Measurements from ENCODE around the gene IGLL5. TPM values are rescaled to one million over a fixed set of nuclear protein-coding genes. Genes with fewer than 3 reads are reported as not detected.

IGLL5 gene
- total RNA-seq, 1 donor from 2014 or later: not detected

DNA sequence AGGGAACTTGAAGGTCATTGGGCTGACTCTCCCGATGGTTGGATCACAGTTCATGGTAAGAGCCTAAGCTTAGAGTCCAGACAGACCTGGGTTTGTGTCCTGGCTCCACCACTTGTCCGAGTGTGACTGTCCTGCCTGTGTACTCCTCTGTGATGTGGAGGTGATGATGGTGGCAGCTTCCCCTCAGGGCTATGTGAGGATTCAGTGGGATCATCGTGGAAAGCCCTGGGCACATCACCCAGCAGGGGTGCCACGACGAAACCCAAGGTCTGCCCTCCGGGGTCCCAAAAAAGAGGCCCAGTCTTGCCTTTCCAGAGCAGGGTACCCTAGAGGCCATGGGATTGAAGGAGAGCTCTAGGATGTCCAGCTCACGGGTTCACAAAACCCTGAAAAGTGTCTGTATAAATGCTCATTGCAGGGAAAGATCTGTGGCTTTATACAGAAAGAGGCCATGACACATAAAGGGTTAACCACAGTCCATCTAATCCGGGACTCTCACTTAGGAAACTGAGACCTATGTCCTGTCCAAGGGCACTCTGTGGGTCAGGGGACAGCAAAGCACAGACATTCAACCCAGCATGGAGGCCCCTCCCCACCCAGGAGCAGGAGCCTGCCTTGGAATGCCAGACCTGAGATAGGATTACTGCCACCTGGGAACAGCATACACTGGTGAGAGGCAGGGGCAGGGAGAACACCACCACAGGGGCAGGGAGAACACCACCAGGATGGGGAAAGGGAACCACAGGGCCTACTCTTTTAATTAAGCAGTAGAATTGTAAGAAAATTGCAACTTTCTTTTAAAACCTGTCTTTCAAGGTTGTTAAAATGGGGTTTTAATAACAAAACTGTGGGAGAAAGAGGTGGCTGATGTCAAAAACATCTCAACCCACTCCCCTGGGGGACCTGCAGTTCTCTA is 51.3 kb downstream of the IGLL5 start:
- no peak for DNase-seq

GRCh38 chr22:22939588-22940368 is 52.2 kb downstream of the IGLL5 start:
- DNase-seq: no peak

DNA sequence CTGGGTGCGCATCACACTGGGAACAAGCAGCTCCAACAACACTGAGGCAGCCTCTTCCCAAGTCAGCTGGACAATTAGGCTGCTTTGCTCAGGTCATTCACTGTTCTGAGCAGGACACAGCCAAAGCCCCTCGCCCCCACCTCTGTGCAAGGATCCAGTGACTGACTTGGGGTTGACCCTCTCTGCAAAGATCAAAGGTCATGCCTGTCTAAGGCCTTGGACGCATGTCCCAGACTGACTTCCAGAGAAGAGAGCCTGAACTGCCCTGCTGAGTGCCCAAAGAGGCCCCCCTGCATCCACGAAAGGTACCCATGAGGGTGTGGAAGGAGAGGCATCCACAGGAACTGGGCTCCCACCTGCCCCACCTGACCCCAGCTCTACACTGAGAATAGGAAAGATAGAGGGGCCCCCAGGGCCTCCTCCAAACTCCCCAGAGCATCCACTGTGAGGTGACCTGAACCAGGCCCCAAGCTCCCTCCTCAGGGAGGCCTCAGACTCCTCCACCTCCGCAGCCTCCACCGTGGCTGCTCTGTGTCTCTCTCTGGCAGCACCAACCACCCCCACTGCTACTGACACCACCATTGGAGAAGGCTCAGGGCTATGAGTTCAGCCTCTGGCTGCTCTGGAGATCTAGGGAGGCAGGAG is 53.5 kb downstream of the IGLL5 start:
- no peak for DNase-seq

- DNase-seq: no peak
These were observed 54.4 kb downstream of the IGLL5 start for GRCh38 chr22:22941831-22942510.

- DNase-seq: peak; percentile 72
These were observed 55.1 kb downstream of the IGLL5 start for GRCh38 chr22:22942511-22943329.

DNA sequence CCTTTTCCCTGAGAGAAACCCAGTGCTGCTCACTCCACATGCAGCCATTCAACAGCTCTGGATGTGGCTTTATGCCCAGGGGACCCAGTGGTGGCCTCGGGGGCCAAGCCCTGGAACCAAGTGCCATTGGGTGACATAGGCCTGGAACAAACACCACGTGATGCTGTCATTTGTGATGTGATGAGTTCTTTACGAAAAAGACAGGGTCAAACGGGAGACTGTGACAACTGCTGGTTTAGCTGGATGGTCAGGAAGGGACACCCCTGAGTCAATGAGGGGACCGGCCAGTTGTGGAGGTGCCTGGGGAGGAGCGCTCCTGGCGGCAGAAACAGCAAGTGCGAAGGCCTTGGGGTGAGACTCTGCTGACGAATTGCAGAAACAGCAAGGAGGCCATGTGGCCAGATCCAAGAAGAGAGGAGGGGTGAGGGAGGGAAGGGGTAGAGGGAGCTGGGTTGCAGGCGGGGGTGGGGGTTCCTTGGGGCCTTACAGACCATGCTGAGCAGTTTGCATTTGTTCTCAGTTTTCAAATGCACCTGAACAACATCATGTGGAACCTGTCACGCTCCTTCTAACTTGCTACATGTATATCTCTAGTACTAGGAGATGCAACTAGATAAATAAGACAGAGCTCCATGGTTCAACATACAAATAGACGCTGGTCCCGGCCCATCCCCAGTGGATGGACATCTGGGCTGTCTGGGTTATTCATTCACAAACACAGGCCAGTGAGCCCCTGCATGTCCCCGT is 56.1 kb downstream of the IGLL5 start:
- no peak for DNase-seq

- DNase-seq: no peak
These were observed 56.8 kb downstream of the IGLL5 start for GRCh38 chr22:22944268-22944985.

DNA sequence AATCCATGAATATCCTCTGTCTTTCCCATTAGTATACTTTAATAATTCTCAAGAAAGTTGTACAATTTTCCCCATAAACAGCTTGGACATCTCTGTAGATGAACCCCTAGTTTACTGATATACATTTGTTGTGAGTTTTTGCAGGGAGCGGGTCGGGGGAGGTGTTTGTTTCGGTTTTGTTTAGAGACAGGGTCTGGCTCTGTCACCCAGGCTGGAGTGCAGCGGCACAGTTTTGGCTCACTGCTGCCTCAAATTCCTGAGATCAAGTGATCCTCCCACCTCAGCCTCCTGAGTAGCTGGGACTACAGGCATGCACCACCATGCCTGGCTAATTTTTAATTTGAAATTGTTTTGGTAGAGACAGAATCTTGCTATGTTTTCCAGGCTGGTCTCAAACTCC is 57.6 kb downstream of the IGLL5 start:
- no peak for DNase-seq

Small RNA genes within 50 kb of the gene (small RNA-seq; reads per million reads assigned to genes)
- not detected for gene IGLC4 (ENCODE audit: low replicate concordance)
- gene IGLC5 (ENCODE audit: low replicate concordance): not detected
- not detected for gene IGLJ1 (ENCODE audit: low replicate concordance)
- gene IGLJ2 (ENCODE audit: low replicate concordance): not detected
- gene IGLJ3 (ENCODE audit: low replicate concordance): not detected
- gene IGLJ4 (ENCODE audit: low replicate concordance): not detected
- not detected for gene IGLJ5 (ENCODE audit: low replicate concordance)
- gene IGLJ6 (ENCODE audit: low replicate concordance): not detected
- gene IGLJ7 (ENCODE audit: low replicate concordance): not detected
- gene IGLV2-5 (ENCODE audit: low replicate concordance): not detected
- not detected for gene IGLV3-2 (ENCODE audit: low replicate concordance)
- gene IGLV3-4 (ENCODE audit: low replicate concordance): not detected
- gene IGLV3-6 (ENCODE audit: low replicate concordance): not detected
- gene IGLV3-7 (ENCODE audit: low replicate concordance): not detected
- not detected for gene MIR5571 (ENCODE audit: low replicate concordance)

Other genes starting within 250 kb of the IGLL5 start
- gene GGTLC2, start 243.2 kb upstream of the IGLL5 start, total RNA-seq: not detected
- 4.4 TPM for gene GNAZ, start 182.7 kb downstream of the IGLL5 start, total RNA-seq

Measured in tongue (tissue), 3 donors.